HepG2 (cell line): ENCODE measurements around the gene LRP1B. TPM values are rescaled to one million over a fixed set of nuclear protein-coding genes. Genes with fewer than 3 reads are reported as not detected.

Experiments used
- ATAC-seq: fragments of 200-7000 bp; cut with Tn5 transposase; 3 replicates; pipeline ENCODE4 v1.9.1; 2020; ENCODE audit warnings: mild to moderate bottlenecking, moderate library complexity
- BruUV-seq: library from RNA; stranded (reverse); fragments of 400-500 nt; replicated peaks from 2 replicates; lab custom pipeline; 2021; lab: Mats Ljungman, UMichigan
- CTCF ChIA-PET: fragments of 300-600 bp; formaldehyde crosslinking; extraction: SDS; loops from one replicate; lab custom pipeline; 2021; ENCODE audit warnings: low total read pairs, inconsistent platforms, low intra/inter-chr PET ratio; lab: Yijun Ruan, JAX
- POLR2A ChIA-PET: fragments of 350-600 bp; sonication (Branson Sonifier 250); formaldehyde crosslinking; loops from one replicate; lab custom pipeline; 2020; ENCODE audit warnings: antibody characterized with exemption, inconsistent platforms; lab: Yijun Ruan, JAX
- DNase-seq: peaks from one replicate; pipeline ENCODE4 v3.0.0-alpha.2; 2015; ENCODE audit warnings: low spot score
- FAIRE-seq: peaks from 3 replicates; lab custom pipeline; 2011; peaks lifted over from hg19 to GRCh38; lab: Jason Lieb, UNC
- H2AFZ ChIP-seq: one replicate; pipeline ENCODE4 v1.6.1; 2011; ENCODE audit warnings: low read length, inconsistent platforms
- H3K27ac ChIP-seq: fragments of 300-600 bp; 3 replicates; pipeline ENCODE4 v1.8.0; 2011; ENCODE audit warnings: mixed run types, mild to moderate bottlenecking, mixed read lengths, low read length, inconsistent platforms; ENCODE audit not compliant: insufficient read depth; ENCODE audit errors: extremely low read length
- H3K27me3 ChIP-seq, 2 experiments: fragments of 200-600 bp in 1 of 2; 2 replicates in 1 of 2; 3 replicates in 1 of 2; pipeline versions ENCODE4 v1.6.0 to v1.8.0; 2011; ENCODE audit warnings: low read length in 2 of 2, mild to moderate bottlenecking in 2 of 2, moderate library complexity in 2 of 2, inconsistent platforms in 1 of 2; ENCODE audit not compliant: insufficient read depth in 2 of 2, control insufficient read depth in 1 of 2
- H3K36me3 ChIP-seq, 2 experiments: fragments of 200-600 bp in 1 of 2; replicated peaks in 1 of 2; 2 replicates in 1 of 2; 3 replicates in 1 of 2; pipeline versions ENCODE4 v1.5.1 to v1.8.0; 2011; ENCODE audit warnings: low read length in 2 of 2, inconsistent platforms in 1 of 2; ENCODE audit not compliant: insufficient read depth in 2 of 2, control insufficient read depth in 1 of 2
- H3K4me1 ChIP-seq: 2 replicates; pipeline ENCODE4 v1.5.1; 2012; ENCODE audit warnings: low read length, inconsistent platforms; ENCODE audit not compliant: insufficient read depth
- H3K4me2 ChIP-seq: 2 replicates; pipeline ENCODE4 v1.6.0; 2011; ENCODE audit warnings: low read depth, low read length, inconsistent platforms
- H3K4me3 ChIP-seq, 3 experiments: fragments of 200-600 bp in 1 of 3; sonication (generic), shearing (Covaris generic) in 1 of 3; replicated peaks in 1 of 3; 2 replicates each; pipeline ENCODE4 v1.5.1; 2011 to 2016; ENCODE audit warnings: low read length in 3 of 3, inconsistent platforms in 2 of 3, low read depth in 2 of 3, mild to moderate bottlenecking in 2 of 3, control low read depth in 1 of 3, mixed read lengths in 1 of 3; ENCODE audit not compliant: insufficient read depth in 1 of 3
- H3K79me2 ChIP-seq: one replicate; pipeline ENCODE4 v1.6.1; 2011; ENCODE audit warnings: low read length, inconsistent platforms; ENCODE audit not compliant: insufficient read depth
- H3K9ac ChIP-seq: 2 replicates; pipeline ENCODE4 v1.6.0; 2011; ENCODE audit warnings: mild to moderate bottlenecking, low read depth, low read length, inconsistent platforms; ENCODE audit not compliant: insufficient read depth
- H3K9me3 ChIP-seq: 2 replicates; pipeline ENCODE4 v1.5.1; 2012; ENCODE audit warnings: mild to moderate bottlenecking, low read length
- H4K20me1 ChIP-seq: 2 replicates; pipeline ENCODE4 v1.6.0; 2011; ENCODE audit warnings: inconsistent platforms, mild to moderate bottlenecking, low read length, moderate library complexity; ENCODE audit not compliant: insufficient read depth
- KDM3A ChIP-seq: IDR thresholded peaks from 2 replicates; pipeline ENCODE4 v1.6.1; 2018; ENCODE audit warnings: low read depth, missing compliant biosample characterization
- SCMH1 ChIP-seq: sonication (generic); formaldehyde crosslinking; IDR thresholded peaks from 2 replicates; pipeline ENCODE4 v1.9.0; 2021; ENCODE audit warnings: missing genetic modification reagents, mild to moderate bottlenecking, borderline replicate concordance
- TMF1 ChIP-seq: sonication (generic); formaldehyde crosslinking; IDR thresholded peaks from 2 replicates; pipeline ENCODE4 v1.8.1; 2022; ENCODE audit warnings: low read depth, missing genetic modification reagents
- YEATS2 ChIP-seq: sonication (generic); formaldehyde crosslinking; IDR thresholded peaks from 2 replicates; pipeline ENCODE4 v1.4.0; 2020; ENCODE audit warnings: missing genetic modification reagents, borderline replicate concordance
- ZFAT ChIP-seq: sonication (generic); formaldehyde crosslinking; conservative IDR thresholded peaks from 2 replicates; pipeline ENCODE4 v1.8.1; 2023; ENCODE audit warnings: missing genetic modification reagents, inconsistent platforms
- ZKSCAN5 ChIP-seq: sonication (generic); formaldehyde crosslinking; IDR thresholded peaks from 2 replicates; pipeline ENCODE4 v1.5.1; 2020; ENCODE audit warnings: mild to moderate bottlenecking, missing genetic modification reagents
- ZNF124 ChIP-seq: sonication (generic); formaldehyde crosslinking; IDR thresholded peaks from 2 replicates; pipeline ENCODE4 v1.4.0; 2020; ENCODE audit warnings: missing genetic modification reagents
- ZNF333 ChIP-seq: sonication (generic); formaldehyde crosslinking; IDR thresholded peaks from 2 replicates; pipeline ENCODE4 v1.4.0; 2020; ENCODE audit warnings: mild to moderate bottlenecking, missing genetic modification reagents, borderline replicate concordance
- WGBS: methylation state at CpG from one replicate; pipeline ENCODE4 v1.1.6; 2017; ENCODE audit warnings: low lambda C conversion rate; 5-methylcytosine and 5-hydroxymethylcytosine counted together
- in situ Hi-C: cut with HindIII; loops from 2 replicates; pipeline ENCODE4 v1.10.0; 2017; ENCODE audit warnings: low pct_unique_long_range_greater_than_20kb; ENCODE audit not compliant: extremely low pct_ligation_motif_present
- intact Hi-C: fragments of 100-400 bp; cut with micrococcal nuclease; formaldehyde crosslinking; loops from one replicate; pipeline ENCODE4 v1.10.0; 2022; ENCODE audit not compliant: unreplicated experiment
- polyA plus RNA-seq, 8 experiments: library from polyadenylated mRNA; depleted of rRNA in 3 of 8; stranded (reverse) in 7 of 8; unstranded in 1 of 8; fragments of >200 nt; fragmentation: Illumina TruSeq in 4 of 8; extraction: Trizol in 4 of 8; gene quantifications; 2 replicates each; pipeline versions ENCODE4 v1.2.1 to v1.2.3, GENCODE V29; 2011 to 2016; ENCODE audit warnings: low read depth in 4 of 8, missing spikeins in 1 of 8, mixed read lengths in 1 of 8; ENCODE audit not compliant: insufficient read depth in 1 of 8
- total RNA-seq, 5 experiments: library from RNA; depleted of rRNA; stranded (reverse); fragments of >200 nt; fragmentation: Illumina TruSeq; extraction: Trizol; gene quantifications; 2 replicates each; pipeline ENCODE4 v1.2.3, GENCODE V29; 2016; ENCODE audit warnings: low read depth in 1 of 5
- TF ChIP-seq, protein P1 (sequence below): sonication (generic); formaldehyde crosslinking; IDR thresholded peaks from 2 replicates; pipeline ENCODE4 v1.5.0; 2020; ENCODE audit warnings: mild to moderate bottlenecking, missing genetic modification reagents
- TF ChIP-seq, protein P2 (sequence below): IDR thresholded peaks from 2 replicates; pipeline ENCODE4 v1.6.1; 2016; ENCODE audit warnings: low read depth, missing genetic modification reagents, missing compliant biosample characterization
- TF ChIP-seq, protein P3 (sequence below): sonication (generic); formaldehyde crosslinking; IDR thresholded peaks from 2 replicates; pipeline ENCODE4 v1.5.0; 2020; ENCODE audit warnings: mild to moderate bottlenecking, missing genetic modification reagents

Gene LRP1B
- total and polyA plus RNA-seq, 2 of the 13 experiments (the other 11 are each of a cell fraction or from before 2014, with no cell fraction given) = 0.04 TPM; not detected in 1

DNA sequence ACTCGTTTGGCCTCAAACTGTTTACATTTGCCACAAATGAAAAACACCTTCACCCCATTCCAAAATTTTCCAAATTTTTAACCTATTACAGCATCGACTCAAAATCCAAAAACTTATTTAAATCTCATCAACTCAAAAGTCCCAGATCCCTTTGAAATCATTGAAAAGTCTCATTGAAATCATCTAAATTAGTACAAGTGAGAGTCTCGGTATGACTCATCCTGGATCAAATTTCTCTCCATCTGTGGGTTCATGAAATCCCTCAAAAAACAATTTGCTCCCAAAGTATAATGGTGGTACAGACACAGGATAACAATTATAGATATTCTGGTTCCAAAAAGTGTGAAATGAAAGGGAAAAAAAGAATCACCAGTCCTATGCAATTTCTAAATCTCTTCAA, 65.1 kb downstream of the LRP1B start:
- no peak overlapping the region for H3K4me3 ChIP-seq
- 1% methylated on average over 3 of the region's 3 CpGs for WGBS
- in situ Hi-C loops = no loop called here
- TF ChIP-seq YEATS2 (no peak), ZNF124 (CRISPR knock-in tag) (no peak), ZNF333 (CRISPR knock-in tag) (no peak), ZFAT (CRISPR knock-in tag) (no peak), KDM3A (CRISPR knock-in tag) (no peak), TMF1 (no peak)
- no peaks in the 10 kb centered on the region for H4K20me1 ChIP-seq
- no peaks in the 10 kb centered on the region for H3K36me3 ChIP-seq
- no peak overlapping the region for H3K27ac ChIP-seq
- ChIA-PET POLR2A (no interaction called here), CTCF (no interaction called here)
- H3K79me2 ChIP-seq = no peaks in the 10 kb centered on the region
- H3K27me3 ChIP-seq = no peaks in the 10 kb centered on the region
- no peaks in the 10 kb centered on the region for H3K9me3 ChIP-seq
- H3K9ac ChIP-seq = no peak overlapping the region
- no peak overlapping the region for H3K4me2 ChIP-seq
- H3K4me1 ChIP-seq = no peaks in the 10 kb centered on the region
- FAIRE-seq (no peak), DNase-seq (no peak), ATAC-seq (no peak)
- intact Hi-C loops = no loop called here
- no peak overlapping the region for H2AFZ ChIP-seq
- no TSS peak for BruUV-seq

DNA sequence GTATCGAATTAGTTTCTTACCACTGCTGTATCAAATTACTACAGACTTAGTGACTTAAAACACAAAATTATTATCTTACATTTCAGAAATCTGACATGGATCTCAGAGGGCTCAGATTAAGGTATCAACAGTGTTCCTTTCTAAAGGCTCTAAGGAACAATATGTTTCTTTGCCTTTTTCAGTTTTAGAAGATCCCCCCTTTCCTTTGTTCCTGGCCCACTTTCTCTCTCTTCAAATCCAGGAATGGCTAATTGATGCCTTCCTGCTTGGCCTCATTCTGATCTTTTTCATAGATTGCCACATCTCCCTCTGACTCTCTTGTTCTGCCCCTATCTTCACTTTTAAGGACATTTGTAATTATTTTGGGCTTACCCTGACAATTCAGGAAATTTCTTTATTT, 65.7 kb downstream of the LRP1B start:
- no peaks in the 10 kb centered on the region for H4K20me1 ChIP-seq
- H3K79me2 ChIP-seq = no peaks in the 10 kb centered on the region
- H2AFZ ChIP-seq = no peak overlapping the region
- H3K36me3 ChIP-seq = no peaks in the 10 kb centered on the region
- ATAC-seq (no peak), FAIRE-seq (no peak), DNase-seq (no peak)
- in situ Hi-C loops (no loop called here), intact Hi-C loops (no loop called here)
- WGBS = 9% methylated on average over 1 of the region's 1 CpG
- H3K27me3 ChIP-seq = no peaks in the 10 kb centered on the region
- H3K27ac ChIP-seq = no peak overlapping the region
- BruUV-seq = no TSS peak
- no peak overlapping the region for H3K9ac ChIP-seq
- CTCF ChIA-PET = no interaction called here
- H3K4me1 ChIP-seq = no peaks in the 10 kb centered on the region
- POLR2A ChIA-PET = no interaction called here
- no peak overlapping the region for H3K4me2 ChIP-seq
- H3K4me3 ChIP-seq = no peak overlapping the region
- no peaks in the 10 kb centered on the region for H3K9me3 ChIP-seq
- TF ChIP-seq, protein P1, sequence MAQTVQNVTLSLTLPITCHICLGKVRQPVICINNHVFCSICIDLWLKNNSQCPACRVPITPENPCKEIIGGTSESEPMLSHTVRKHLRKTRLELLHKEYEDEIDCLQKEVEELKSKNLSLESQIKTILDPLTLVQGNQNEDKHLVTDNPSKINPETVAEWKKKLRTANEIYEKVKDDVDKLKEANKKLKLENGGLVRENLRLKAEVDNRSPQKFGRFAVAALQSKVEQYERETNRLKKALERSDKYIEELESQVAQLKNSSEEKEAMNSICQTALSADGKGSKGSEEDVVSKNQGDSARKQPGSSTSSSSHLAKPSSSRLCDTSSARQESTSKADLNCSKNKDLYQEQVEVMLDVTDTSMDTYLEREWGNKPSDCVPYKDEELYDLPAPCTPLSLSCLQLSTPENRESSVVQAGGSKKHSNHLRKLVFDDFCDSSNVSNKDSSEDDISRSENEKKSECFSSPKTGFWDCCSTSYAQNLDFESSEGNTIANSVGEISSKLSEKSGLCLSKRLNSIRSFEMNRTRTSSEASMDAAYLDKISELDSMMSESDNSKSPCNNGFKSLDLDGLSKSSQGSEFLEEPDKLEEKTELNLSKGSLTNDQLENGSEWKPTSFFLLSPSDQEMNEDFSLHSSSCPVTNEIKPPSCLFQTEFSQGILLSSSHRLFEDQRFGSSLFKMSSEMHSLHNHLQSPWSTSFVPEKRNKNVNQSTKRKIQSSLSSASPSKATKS (CRISPR knock-in tag) = no peak
- TF ChIP-seq, protein P2, sequence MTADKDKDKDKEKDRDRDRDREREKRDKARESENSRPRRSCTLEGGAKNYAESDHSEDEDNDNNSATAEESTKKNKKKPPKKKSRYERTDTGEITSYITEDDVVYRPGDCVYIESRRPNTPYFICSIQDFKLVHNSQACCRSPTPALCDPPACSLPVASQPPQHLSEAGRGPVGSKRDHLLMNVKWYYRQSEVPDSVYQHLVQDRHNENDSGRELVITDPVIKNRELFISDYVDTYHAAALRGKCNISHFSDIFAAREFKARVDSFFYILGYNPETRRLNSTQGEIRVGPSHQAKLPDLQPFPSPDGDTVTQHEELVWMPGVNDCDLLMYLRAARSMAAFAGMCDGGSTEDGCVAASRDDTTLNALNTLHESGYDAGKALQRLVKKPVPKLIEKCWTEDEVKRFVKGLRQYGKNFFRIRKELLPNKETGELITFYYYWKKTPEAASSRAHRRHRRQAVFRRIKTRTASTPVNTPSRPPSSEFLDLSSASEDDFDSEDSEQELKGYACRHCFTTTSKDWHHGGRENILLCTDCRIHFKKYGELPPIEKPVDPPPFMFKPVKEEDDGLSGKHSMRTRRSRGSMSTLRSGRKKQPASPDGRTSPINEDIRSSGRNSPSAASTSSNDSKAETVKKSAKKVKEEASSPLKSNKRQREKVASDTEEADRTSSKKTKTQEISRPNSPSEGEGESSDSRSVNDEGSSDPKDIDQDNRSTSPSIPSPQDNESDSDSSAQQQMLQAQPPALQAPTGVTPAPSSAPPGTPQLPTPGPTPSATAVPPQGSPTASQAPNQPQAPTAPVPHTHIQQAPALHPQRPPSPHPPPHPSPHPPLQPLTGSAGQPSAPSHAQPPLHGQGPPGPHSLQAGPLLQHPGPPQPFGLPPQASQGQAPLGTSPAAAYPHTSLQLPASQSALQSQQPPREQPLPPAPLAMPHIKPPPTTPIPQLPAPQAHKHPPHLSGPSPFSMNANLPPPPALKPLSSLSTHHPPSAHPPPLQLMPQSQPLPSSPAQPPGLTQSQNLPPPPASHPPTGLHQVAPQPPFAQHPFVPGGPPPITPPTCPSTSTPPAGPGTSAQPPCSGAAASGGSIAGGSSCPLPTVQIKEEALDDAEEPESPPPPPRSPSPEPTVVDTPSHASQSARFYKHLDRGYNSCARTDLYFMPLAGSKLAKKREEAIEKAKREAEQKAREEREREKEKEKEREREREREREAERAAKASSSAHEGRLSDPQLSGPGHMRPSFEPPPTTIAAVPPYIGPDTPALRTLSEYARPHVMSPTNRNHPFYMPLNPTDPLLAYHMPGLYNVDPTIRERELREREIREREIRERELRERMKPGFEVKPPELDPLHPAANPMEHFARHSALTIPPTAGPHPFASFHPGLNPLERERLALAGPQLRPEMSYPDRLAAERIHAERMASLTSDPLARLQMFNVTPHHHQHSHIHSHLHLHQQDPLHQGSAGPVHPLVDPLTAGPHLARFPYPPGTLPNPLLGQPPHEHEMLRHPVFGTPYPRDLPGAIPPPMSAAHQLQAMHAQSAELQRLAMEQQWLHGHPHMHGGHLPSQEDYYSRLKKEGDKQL (CRISPR knock-in tag) = no peak
- TF ChIP-seq SCMH1 = no peak
- TF ChIP-seq ZKSCAN5 = no peak
- TF ChIP-seq, protein P3, sequence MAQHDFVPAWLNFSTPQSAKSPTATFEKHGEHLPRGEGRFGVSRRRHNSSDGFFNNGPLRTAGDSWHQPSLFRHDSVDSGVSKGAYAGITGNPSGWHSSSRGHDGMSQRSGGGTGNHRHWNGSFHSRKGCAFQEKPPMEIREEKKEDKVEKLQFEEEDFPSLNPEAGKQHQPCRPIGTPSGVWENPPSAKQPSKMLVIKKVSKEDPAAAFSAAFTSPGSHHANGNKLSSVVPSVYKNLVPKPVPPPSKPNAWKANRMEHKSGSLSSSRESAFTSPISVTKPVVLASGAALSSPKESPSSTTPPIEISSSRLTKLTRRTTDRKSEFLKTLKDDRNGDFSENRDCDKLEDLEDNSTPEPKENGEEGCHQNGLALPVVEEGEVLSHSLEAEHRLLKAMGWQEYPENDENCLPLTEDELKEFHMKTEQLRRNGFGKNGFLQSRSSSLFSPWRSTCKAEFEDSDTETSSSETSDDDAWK (CRISPR knock-in tag) = no peak
